Stimulated activated CD4-positive, alpha-beta T cell treated with anti-CD3 and anti-CD28 coated beads, TNF-alpha, amount 100 ng/mL, for 1 hour (primary cell): Measurements from ENCODE around the gene DYNC2LI1.

Experiments used
- DNase-seq, 3 donors: peaks; one replicate each; pipeline ENCODE4 v3.0.0-alpha.2; 2020; ENCODE audit warnings: low read depth in 3 of 3, low spot score in 1 of 3

Gene DYNC2LI1

DNA sequence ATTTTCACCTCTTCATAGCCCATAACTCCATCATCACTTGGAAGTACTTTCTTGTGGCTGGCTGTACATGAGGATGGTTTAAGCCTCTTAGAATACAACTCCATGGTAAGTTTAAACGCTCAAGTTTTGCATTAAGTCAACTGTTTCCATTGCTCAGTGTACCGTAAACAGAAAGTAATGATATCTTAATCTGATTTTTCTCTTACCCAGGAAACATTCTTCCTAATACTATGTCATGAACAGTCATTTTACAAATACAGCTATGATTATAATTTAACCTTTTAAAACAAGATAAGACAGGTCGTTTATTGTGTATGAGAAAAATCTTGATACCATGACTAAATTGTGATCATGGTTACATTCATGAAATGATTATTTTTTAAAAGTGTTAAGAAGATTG, 11.6 kb upstream of the DYNC2LI1 start:
- DNase-seq = no peak

GRCh38 chr2:43763091-43763490, 10.7 kb upstream of the DYNC2LI1 start:
- no peak for DNase-seq

DNA sequence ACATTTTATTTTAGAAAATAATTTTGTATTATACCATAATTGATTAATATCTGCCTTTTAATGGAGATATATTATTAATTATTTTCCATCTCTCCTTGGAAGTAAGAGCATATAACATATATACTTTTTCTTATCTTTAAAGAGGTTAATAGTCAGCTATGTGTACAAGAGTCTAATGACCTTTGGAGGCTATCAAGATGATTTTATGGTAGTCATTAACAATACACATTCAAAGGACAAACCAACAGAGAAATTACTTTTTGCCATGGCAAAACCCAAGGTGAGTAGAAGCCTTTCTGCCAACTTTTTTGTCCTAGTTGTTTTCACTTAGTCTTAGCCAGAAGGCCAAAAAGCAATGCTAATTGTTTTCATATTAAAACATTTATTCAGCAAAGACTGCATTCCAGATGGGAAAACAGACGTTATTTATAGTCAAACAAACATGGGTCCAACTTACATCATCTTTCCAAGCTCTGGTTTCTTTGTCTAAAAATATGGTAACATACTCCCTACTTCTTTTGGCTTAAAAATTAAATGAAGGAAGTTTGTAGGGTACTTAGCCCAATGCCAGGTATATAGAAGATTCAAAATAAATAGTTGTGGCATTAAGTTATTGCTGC, 9.6 kb upstream of the DYNC2LI1 start:
- DNase-seq = no peak

DNA sequence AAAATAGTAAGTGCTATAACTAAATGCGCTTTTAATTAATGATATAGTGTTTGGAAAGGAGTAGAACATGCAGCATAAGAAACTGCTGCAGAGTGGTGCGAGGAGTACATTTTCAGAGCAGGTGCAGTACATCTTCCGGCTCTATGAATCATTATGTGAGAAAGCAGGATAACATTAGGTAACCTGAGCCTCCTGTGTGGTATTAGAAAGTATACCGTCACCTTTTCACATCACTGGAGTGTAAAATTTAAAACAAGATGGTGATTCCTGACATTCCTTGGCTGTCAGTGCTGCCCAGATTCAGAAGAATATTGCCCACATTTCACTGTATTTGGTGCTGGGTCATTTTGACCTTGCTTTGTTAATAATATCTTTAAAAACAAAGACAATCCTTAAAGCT, 7.8 kb upstream of the DYNC2LI1 start:
- no peak for DNase-seq

GRCh38 chr2:43774617-43775016, 778 bp downstream of the DYNC2LI1 start:
- no peak for DNase-seq

GRCh38 chr2:43776324-43776723, 2.5 kb downstream of the DYNC2LI1 start:
- no peak for DNase-seq

GRCh38 chr2:43777306-43777926, 3.6 kb downstream of the DYNC2LI1 start:
- DNase-seq = no peak

DNA sequence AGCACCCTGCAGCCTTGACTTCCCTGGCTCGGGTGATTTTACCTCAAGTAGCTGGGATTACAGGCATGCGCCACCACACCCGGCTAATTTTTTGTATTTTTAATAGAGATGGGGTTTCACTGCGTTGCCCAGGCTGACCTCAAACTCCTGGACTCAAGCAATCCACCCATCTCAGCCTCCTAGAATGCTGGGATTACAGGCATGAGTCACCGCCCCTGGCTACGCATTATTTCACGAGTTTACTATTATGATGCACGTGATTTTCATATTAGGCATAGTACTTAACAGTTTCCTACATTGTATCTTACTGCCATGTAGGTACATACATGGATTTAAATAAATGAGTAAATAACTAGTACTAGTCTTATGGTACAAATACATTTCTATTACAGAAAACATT, 4.4 kb downstream of the DYNC2LI1 start:
- DNase-seq = no peak

DNA sequence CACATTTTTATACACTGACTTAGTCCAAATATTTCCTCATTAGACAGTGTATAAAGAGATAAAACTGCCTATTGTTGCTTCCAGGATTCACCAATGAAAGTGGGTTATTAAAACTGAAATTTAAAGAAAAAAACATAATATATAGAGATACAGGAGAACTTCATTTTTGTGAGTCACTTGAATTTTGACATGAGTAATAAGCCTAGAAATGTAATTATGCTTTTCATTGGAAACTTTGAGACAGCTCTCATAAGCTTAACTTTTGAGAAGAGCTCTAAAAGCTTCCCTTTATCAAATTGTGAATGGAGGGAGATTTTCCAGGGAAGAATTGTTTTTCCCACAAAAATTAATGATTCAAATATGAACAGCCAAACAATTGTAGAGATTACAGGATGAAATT, 14.1 kb downstream of the DYNC2LI1 start:
- no peak for DNase-seq

DNA sequence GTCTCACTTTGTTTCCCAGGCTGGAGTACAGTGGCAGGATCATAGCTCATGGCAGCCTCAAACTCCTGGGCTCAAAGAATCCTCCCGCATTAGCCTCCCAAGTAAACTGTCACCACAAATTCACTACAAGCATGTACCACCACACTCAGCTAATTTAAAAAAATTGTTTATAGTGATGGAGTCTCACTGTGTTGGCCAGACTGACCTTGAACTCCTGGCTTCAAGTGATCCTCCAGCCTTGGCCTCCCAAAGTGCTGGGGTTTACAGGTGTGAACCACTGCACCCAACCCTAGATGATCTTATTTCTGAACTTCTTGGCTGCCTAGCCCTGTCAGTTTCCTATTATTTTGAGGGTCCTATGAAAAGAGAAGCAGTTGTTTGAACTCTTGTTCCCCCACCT, 14.8 kb downstream of the DYNC2LI1 start:
- no peak for DNase-seq

DNA sequence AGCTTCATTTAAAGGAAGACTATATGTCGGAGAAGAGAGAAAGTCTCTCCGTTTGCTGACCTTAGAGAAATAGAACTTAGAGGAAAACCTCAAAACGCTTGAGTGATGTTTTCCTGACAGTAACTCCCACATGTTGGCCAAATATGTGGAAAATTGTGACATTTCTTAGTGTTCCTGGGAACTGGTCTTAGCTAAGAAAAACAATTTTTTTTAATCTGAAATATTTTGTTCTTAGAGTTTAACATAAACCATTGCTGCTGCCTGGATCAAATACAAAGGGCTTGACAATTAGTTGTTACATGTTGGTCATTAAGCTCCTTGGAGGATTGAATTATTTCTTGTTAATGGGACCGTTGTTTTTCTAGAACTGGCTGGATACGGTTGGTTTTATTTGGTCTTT, 16.3 kb downstream of the DYNC2LI1 start:
- DNase-seq = no peak

DNA sequence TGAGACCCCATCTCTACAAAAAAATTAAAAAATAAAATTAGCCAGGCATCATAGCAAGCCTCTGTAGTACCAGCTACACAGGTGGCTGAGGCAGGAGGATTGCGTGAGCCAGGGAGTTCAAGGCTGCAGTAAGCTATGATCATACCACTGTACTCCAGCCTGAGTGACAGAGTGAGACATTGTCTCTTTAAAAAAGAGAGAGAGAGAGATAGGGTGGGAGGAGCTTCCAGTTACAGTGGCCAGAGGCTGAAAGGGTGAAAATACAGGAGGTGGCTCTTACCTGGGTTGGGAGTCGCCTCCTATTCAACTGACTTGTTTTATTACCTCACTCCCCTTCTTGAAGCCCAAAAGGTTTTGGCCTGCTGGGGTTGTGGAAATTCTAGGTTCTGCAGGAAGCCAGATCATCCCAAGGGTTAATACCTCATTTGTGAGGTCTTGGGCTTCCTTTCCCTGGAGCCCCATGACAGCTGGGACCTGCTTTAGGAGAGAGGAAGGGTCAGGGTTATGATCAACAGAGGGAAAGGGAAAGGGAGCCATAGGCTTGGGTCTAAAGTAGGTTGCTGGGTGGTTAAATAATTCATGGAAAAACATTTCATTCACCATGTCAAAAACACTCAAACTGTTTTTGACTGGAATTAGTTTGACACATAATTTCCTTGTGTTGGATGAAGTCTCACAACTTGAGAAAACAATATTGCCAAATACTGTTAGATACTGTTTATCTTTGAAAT, 17.4 kb downstream of the DYNC2LI1 start:
- DNase-seq = no peak

- DNase-seq = no peak
Observed at GRCh38 chr2:43792653-43793052, 18.8 kb downstream of the DYNC2LI1 start.

DNA sequence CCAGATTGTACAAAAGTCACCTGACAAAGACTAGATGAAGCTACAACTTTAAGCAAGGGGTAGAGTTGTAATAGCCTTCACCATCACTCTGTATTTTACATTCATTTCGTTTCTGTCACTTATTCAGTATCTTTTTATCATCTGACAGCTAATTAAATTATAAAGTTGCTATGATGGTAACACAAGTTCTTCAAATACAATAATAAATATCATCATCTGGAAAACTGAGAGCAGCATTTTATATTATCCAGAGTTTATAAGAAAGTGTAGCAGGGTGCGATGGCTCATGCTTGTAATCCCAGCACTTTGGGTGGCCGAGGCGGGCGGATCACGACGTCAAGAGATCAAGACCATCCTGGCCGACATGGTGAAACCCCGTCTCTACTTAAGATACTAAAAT, 21.1 kb downstream of the DYNC2LI1 start:
- no peak for DNase-seq

DNA sequence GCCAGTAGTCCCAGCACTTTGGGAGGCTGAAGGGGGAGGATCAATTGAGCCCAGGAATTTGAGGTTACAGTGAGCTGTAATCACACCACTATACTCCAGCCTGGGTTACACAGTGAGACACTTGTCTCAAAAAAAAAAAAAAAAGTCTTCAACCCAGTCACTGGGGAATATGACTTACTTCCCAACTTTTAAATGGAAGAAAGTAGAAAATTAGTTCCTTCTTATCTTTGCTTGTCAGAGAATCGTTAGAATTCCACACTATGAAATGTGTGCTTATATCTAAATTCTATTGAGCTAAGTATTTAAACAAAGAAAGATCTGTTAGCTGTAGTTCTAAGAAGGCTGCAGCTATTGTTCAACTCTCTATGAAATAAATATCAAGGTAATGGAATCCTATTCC, 22.4 kb downstream of the DYNC2LI1 start:
- DNase-seq = no peak

GRCh38 chr2:43798300-43798699, 24.5 kb downstream of the DYNC2LI1 start:
- DNase-seq = no peak

DNA sequence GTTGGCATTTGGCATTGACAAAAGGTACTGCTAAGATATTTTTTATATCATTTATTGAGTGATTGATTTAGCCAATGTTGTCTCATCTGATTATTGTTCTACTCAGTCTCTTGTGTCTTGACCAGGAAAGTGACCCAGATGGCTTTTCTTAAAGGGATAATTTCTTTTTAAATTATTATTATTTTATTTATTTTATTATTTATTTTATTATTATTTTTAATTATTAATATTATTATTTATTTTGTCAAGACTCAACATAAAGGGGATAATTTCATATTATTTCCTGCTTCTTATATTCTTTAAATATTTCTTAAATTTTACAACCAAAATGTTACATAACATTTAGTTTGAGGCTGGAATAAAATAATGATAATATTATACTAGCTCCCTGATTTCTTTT, 27.1 kb downstream of the DYNC2LI1 start:
- DNase-seq = no peak

DNA sequence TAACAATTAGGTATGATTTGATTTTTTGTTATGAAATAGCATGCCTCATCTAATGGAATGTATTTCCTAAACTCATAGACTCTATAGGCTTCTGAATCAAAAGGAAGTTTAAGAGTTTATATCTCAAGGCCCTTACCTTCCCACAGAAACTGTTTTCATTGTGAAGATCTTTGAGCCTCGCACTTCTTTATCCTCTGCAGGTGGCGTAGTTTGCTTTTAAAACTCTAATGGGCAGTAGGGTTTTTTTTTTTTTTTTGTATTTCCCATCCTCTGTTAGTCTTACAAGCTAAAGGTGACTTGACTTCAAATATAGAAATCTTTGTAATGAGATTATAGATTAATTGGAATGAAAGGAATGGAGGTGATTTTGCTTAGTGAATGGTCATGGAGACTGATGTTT, 28.3 kb downstream of the DYNC2LI1 start:
- DNase-seq = no peak

- DNase-seq = no peak
Observed at GRCh38 chr2:43803113-43803512, 29.3 kb downstream of the DYNC2LI1 start.

GRCh38 chr2:43806719-43807031, 32.8 kb downstream of the DYNC2LI1 start:
- no peak for DNase-seq

DNA sequence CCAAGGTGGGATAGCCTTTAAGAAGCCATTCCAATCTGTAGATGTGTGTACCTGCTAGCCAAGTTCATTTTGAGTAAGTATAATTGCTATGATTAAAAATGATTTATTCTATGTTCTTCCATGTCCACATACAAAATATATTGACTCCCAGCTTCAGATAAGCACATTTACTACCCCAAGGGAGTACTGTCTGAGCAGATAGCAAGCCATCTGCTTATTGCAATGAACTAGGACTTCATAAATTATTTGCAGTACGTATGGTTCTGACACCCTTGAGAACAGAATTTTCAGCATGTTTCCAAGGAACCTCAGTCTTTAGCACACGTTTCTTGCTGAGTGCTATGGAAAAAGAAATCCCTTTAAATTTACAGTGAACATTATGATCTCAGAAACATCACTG, 36.6 kb downstream of the DYNC2LI1 start:
- DNase-seq = no peak

DNA sequence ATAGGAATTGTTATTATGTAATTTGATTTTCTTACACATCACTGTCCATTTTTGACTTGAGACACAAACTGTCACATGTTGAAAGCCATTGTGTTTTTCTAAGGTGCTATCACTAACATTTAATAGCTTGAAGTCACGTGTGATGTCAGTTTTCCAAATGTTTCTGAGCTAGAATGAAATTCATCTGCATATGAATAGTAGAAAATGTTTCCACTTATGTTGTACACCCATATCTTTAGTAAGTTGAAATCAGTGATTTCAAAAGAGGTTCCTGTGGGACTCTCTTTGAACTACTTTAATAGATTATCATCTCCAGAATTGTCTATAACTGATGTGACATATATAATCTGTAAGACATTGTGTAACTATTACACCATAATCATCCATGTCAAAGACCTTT, 37.0 kb downstream of the DYNC2LI1 start:
- no peak for DNase-seq

- DNase-seq = no peak
Observed at GRCh38 chr2:43812006-43812405, 38.2 kb downstream of the DYNC2LI1 start.
